ENCODE measurements around the gene NEU1. TPM values are rescaled to one million over a fixed set of nuclear protein-coding genes. Genes with fewer than 3 reads are reported as not detected.

NEU1 gene
- total and polyA plus RNA-seq, 2 of the 8 experiments (the other 6 are each of a cell fraction or from before 2014, with no cell fraction given) = 41.2 to 72.1 TPM

GRCh38 chr6:31881136-31881859 is 18.7 kb upstream of the NEU1 start:
- H3K79me2 ChIP-seq (ENCODE audit: control insufficient read depth in 1 of 2, insufficient read depth in 2 of 2, low read length in 2 of 2) = no peaks in the 10 kb centered on the region
- no peaks in the 10 kb centered on the region for H3K27me3 ChIP-seq (replicated peaks in 1 of 4; ENCODE audit: control insufficient read depth in 3 of 4, extremely low read depth in 1 of 4, insufficient read depth in 3 of 4, low read length in 3 of 4)
- no peaks in the 10 kb centered on the region for H3K9me3 ChIP-seq (ENCODE audit: insufficient read depth in 2 of 2, low read depth in 1 of 2, low read length in 1 of 2)
- no peak overlapping the region for H3K27ac ChIP-seq (ENCODE audit: low read depth, low read length)
- 94% methylated on average over 9 of the region's 9 CpGs; no CpG with 5 or more reads in 1 of the 2 experiments for WGBS, 2 experiments (ENCODE audit: extremely low coverage in 1 of 2, insufficient coverage in 1 of 2, insufficient read length in 1 of 2, insufficient replicate concordance in 2 of 2, low coverage in 1 of 2, low lambda C conversion rate in 2 of 2, missing lambda C conversion rate in 1 of 2)
- H3K4ac ChIP-seq (replicated peaks; ENCODE audit: insufficient read length, low read depth, low read length) = no peak overlapping the region
- H3K36me3 ChIP-seq (ENCODE audit: control insufficient read depth in 2 of 4, insufficient read depth in 4 of 4, low read length in 3 of 4) = peaks cover 25 to 59% (median 49%) of the 10 kb centered on the region in 4 experiments
- H3K14ac ChIP-seq (ENCODE audit: insufficient read length) = no peak overlapping the region
- no peaks in the 10 kb centered on the region; the same call in 1 of the 2 replicates for H3K79me1 ChIP-seq (ENCODE audit: low read depth, low read length)
- no peaks in the 10 kb centered on the region for H3K23me2 ChIP-seq (ENCODE audit: low read depth, low read length)
- ChIA-PET POLR2A (ENCODE audit: partially characterized antibody) (interaction anchor here (0.7 to 3.2 kb wide), 10 partner anchors 8 to 146 kb away, joined by 3 to 11 read pairs (median 6); partner anchors contain the start of gene NEU1), CTCF (ENCODE audit: partially characterized antibody) (interaction anchor here (0.6 to 8.1 kb wide), 9 partner anchors 8 to 109 kb away, joined by 3 to 59 read pairs (median 6); partner anchors contain the start of gene EHMT2)
- H2BK12ac ChIP-seq (ENCODE audit: low read depth, low read length) = 0 out of 2 replicates have a peak overlapping the region, but pooled peaks have one; percentile 39
- H4K5ac ChIP-seq (ENCODE audit: insufficient read length, low read depth, low read length) = no peak overlapping the region
- DNase-seq (ENCODE audit: low read depth in 1 of 2, low spot score in 2 of 2) (no peak), FAIRE-seq (no peak)
- H4K8ac ChIP-seq (ENCODE audit: extremely low read depth, insufficient read depth, low read length) = no peak overlapping the region
- no peak overlapping the region for H3K18ac ChIP-seq (ENCODE audit: extremely low read depth, low read length)
- H3K4me3 ChIP-seq (ENCODE audit: extremely low read depth in 1 of 4, insufficient read depth in 2 of 4, low read depth in 3 of 4, low read length in 4 of 4) = no peak overlapping the region
- H4K20me1 ChIP-seq (replicated peaks in 1 of 2; ENCODE audit: control insufficient read depth in 1 of 2, insufficient read depth in 2 of 2, low read length in 2 of 2) = peaks cover 2 to 13% of the 10 kb centered on the region in 2 experiments
- H2AFZ ChIP-seq (ENCODE audit: low read length) = no peak overlapping the region
- peaks cover 0 to 11% (median 0%) of the 10 kb centered on the region in 4 experiments; a peak in 1 of 7 replicates for H3K4me1 ChIP-seq (replicated peaks in 1 of 4; ENCODE audit: control insufficient read depth in 3 of 4, insufficient read depth in 4 of 4, low read length in 3 of 4)
- no peak overlapping the region for H3K56ac ChIP-seq (replicated peaks; ENCODE audit: insufficient read length, low read depth, low read length)
- no peak overlapping the region for H4K91ac ChIP-seq (replicated peaks; ENCODE audit: insufficient read length, low read length)
- H3K23ac ChIP-seq (ENCODE audit: insufficient read length) = no peak overlapping the region
- H2BK15ac ChIP-seq (ENCODE audit: low read length) = no peak overlapping the region
- H3K9ac ChIP-seq (replicated peaks in 1 of 4; ENCODE audit: extremely low read depth in 1 of 4, low read depth in 3 of 4, low read length in 3 of 4) = no peak overlapping the region
- no peak overlapping the region for H2BK120ac ChIP-seq (replicated peaks; ENCODE audit: low read depth, low read length)
- no peak overlapping the region for H2BK5ac ChIP-seq (ENCODE audit: low read depth, low read length)
- no peak overlapping the region for H2AK5ac ChIP-seq (ENCODE audit: low read depth, low read length)
- no peak overlapping the region for H3K4me2 ChIP-seq (ENCODE audit: insufficient read depth in 1 of 2, low read depth in 2 of 2, low read length in 2 of 2)
- no peak overlapping the region for H2BK20ac ChIP-seq (ENCODE audit: low read length)
